IMR-90 (cell line): Measurements from ENCODE around the gene FAM47E. TPM values are rescaled to one million over a fixed set of nuclear protein-coding genes. Genes with fewer than 3 reads are reported as not detected.

Experiments used
- ATAC-seq: fragments of 200-7000 bp; cut with Tn5 transposase; 2 replicates; pipeline ENCODE4 v1.9.1; 2020; ENCODE audit warnings: low read depth, mild to moderate bottlenecking, moderate library complexity
- BruUV-seq: library from RNA; stranded (reverse); fragments of 400-500 nt; replicated peaks from 2 replicates; lab custom pipeline; 2021; lab: Mats Ljungman, UMichigan
- CTCF ChIA-PET: fragments of 300-600 bp; formaldehyde crosslinking; extraction: SDS; loops from one replicate; lab custom pipeline; 2021; ENCODE audit warnings: antibody characterized with exemption; lab: Yijun Ruan, JAX
- POLR2A ChIA-PET: fragments of 300-600 bp; sonication (Branson Sonifier 250); formaldehyde crosslinking; loops from one replicate; lab custom pipeline; 2022; ENCODE audit warnings: antibody characterized with exemption; ENCODE audit not compliant: unreplicated experiment; lab: Charles Lee
- DNase-seq: peaks from one replicate; pipeline ENCODE4 v3.0.0; 2013
- H2AFZ ChIP-seq: replicated peaks from 2 replicates; pipeline ENCODE3; 2013; ENCODE audit warnings: low read length, mild to moderate bottlenecking; ENCODE audit not compliant: poor library complexity
- H2AK5ac ChIP-seq: 2 replicates; pipeline ENCODE4 v1.6.1; 2013; ENCODE audit warnings: low read depth, low read length, inconsistent platforms
- H2AK9ac ChIP-seq: replicated peaks from 2 replicates; pipeline ENCODE3; 2013; ENCODE audit warnings: mild to moderate bottlenecking, low read depth, low read length, moderate library complexity; ENCODE audit not compliant: poor library complexity
- H2BK120ac ChIP-seq: 2 replicates; pipeline ENCODE4 v1.6.1; 2013; ENCODE audit warnings: low read depth, low read length, inconsistent platforms
- H2BK15ac ChIP-seq: 3 replicates; pipeline ENCODE4 v1.6.1; 2013; ENCODE audit warnings: low read depth, low read length, inconsistent platforms
- H2BK20ac ChIP-seq: 2 replicates; pipeline ENCODE4 v1.6.1; 2013; ENCODE audit warnings: low read depth, mild to moderate bottlenecking, inconsistent platforms, low read length, moderate library complexity
- H2BK5ac ChIP-seq: 2 replicates; pipeline ENCODE4 v1.6.1; 2013; ENCODE audit warnings: mild to moderate bottlenecking, low read depth, low read length, inconsistent platforms; ENCODE audit not compliant: poor library complexity, severe bottlenecking
- H3K14ac ChIP-seq: replicated peaks from 2 replicates; pipeline ENCODE4 v1.6.1; 2013; ENCODE audit warnings: low read depth, low read length, inconsistent platforms
- H3K18ac ChIP-seq: 2 replicates; pipeline ENCODE4 v1.6.1; 2013; ENCODE audit warnings: low read depth, low read length, control low read depth
- H3K23ac ChIP-seq: 2 replicates; pipeline ENCODE4 v1.6.1; 2013; ENCODE audit warnings: low read depth, low read length, inconsistent platforms
- H3K27ac ChIP-seq: 2 replicates; pipeline ENCODE4 v1.5.1; 2013; ENCODE audit warnings: mild to moderate bottlenecking, control low read depth, low read length; ENCODE audit not compliant: insufficient read depth
- H3K27me3 ChIP-seq: 2 replicates; pipeline ENCODE4 v1.6.1; 2013; ENCODE audit warnings: low read length; ENCODE audit not compliant: control insufficient read depth, insufficient read depth
- H3K36me3 ChIP-seq: 2 replicates; pipeline ENCODE4 v1.6.1; 2013; ENCODE audit warnings: low read length, mixed read lengths; ENCODE audit not compliant: control insufficient read depth, insufficient read depth
- H3K4ac ChIP-seq: 2 replicates; pipeline ENCODE4 v1.6.1; 2013; ENCODE audit warnings: low read depth, low read length, inconsistent platforms
- H3K4me1 ChIP-seq: 2 replicates; pipeline ENCODE4 v1.6.1; 2013; ENCODE audit warnings: low read length, mixed read lengths; ENCODE audit not compliant: control insufficient read depth, insufficient read depth
- H3K4me2 ChIP-seq: 2 replicates; pipeline ENCODE4 v1.6.1; 2013; ENCODE audit warnings: low read depth, mild to moderate bottlenecking, control low read depth, low read length, moderate library complexity
- H3K4me3 ChIP-seq: 2 replicates; pipeline ENCODE4 v1.5.1; 2013; ENCODE audit warnings: low read depth, mild to moderate bottlenecking, control low read depth, low read length, moderate library complexity; ENCODE audit not compliant: insufficient read depth
- H3K56ac ChIP-seq: 2 replicates; pipeline ENCODE4 v1.6.1; 2013; ENCODE audit warnings: low read length, inconsistent platforms; ENCODE audit not compliant: insufficient read depth; ENCODE audit errors: extremely low read depth
- H3K79me1 ChIP-seq, 2 experiments: 2 replicates each; pipeline ENCODE4 v1.6.1; 2013; ENCODE audit warnings: low read length in 2 of 2, inconsistent platforms in 1 of 2, low read depth in 1 of 2
- H3K9ac ChIP-seq: 2 replicates; pipeline ENCODE4 v1.6.1; 2013; ENCODE audit warnings: low read depth, low read length, control low read depth
- H3K9me1 ChIP-seq: 2 replicates; pipeline ENCODE4 v1.6.1; 2013; ENCODE audit warnings: low read length, inconsistent platforms; ENCODE audit not compliant: insufficient read depth
- H3K9me3 ChIP-seq: 2 replicates; pipeline ENCODE4 v1.6.1; 2013; ENCODE audit warnings: low read length; ENCODE audit not compliant: control insufficient read depth, insufficient read depth
- H4K20me1 ChIP-seq: 2 replicates; pipeline ENCODE4 v1.6.1; 2013; ENCODE audit warnings: low read length, inconsistent platforms; ENCODE audit not compliant: insufficient read depth
- H4K5ac ChIP-seq: 2 replicates; pipeline ENCODE4 v1.6.1; 2013; ENCODE audit warnings: mild to moderate bottlenecking, low read depth, low read length, control low read depth
- H4K8ac ChIP-seq, 2 experiments: 2 replicates each; pipeline ENCODE4 v1.6.1; 2013; ENCODE audit warnings: low read depth in 2 of 2, low read length in 2 of 2, control low read depth in 1 of 2, inconsistent platforms in 1 of 2
- H4K91ac ChIP-seq: 2 replicates; pipeline ENCODE4 v1.6.1; 2013; ENCODE audit warnings: low read depth, low read length, inconsistent platforms; ENCODE audit not compliant: insufficient read depth
- BHLHE40 ChIP-seq: fragments of 150-350 bp; IDR thresholded peaks from 2 replicates; pipeline ENCODE4 v1.6.1; 2016; ENCODE audit warnings: mild to moderate bottlenecking, low read depth, low read length
- CEBPB ChIP-seq: IDR thresholded peaks from 2 replicates; pipeline ENCODE4 v1.6.1; 2012; ENCODE audit warnings: low read depth, low read length, improper control_type of control experiment
- CHD1 ChIP-seq: IDR thresholded peaks from 2 replicates; pipeline ENCODE4 v1.6.1; 2012; ENCODE audit warnings: low read depth, low read length, improper control_type of control experiment
- FOS ChIP-seq: fragments of 150-350 bp; IDR thresholded peaks from 2 replicates; pipeline ENCODE4 v1.6.1; 2016; ENCODE audit warnings: low read depth, low read length
- MAFK ChIP-seq: IDR thresholded peaks from 2 replicates; pipeline ENCODE4 v1.6.1; 2012; ENCODE audit warnings: low read depth, low read length, improper control_type of control experiment
- MAZ ChIP-seq: IDR thresholded peaks from 2 replicates; pipeline ENCODE4 v1.6.1; 2012; ENCODE audit warnings: low read depth, mild to moderate bottlenecking, low read length, improper control_type of control experiment, moderate library complexity, borderline replicate concordance
- MXI1 ChIP-seq: IDR thresholded peaks from 2 replicates; pipeline ENCODE4 v1.6.1; 2012; ENCODE audit warnings: low read depth, mild to moderate bottlenecking, low read length, moderate library complexity, borderline replicate concordance
- NFE2L2 ChIP-seq: fragments of 150-350 bp; IDR thresholded peaks from 2 replicates; pipeline ENCODE4 v1.6.1; 2016; ENCODE audit warnings: low read depth, mild to moderate bottlenecking, low read length
- POLR2A ChIP-seq: IDR thresholded peaks from 2 replicates; pipeline ENCODE4 v1.6.1; 2012; ENCODE audit warnings: mild to moderate bottlenecking, low read depth, low read length
- RAD21 ChIP-seq: IDR thresholded peaks from 2 replicates; pipeline ENCODE4 v1.6.1; 2012; ENCODE audit warnings: low read length, improper control_type of control experiment
- RCOR1 ChIP-seq: IDR thresholded peaks from 2 replicates; pipeline ENCODE4 v1.6.1; 2012; ENCODE audit warnings: mild to moderate bottlenecking, low read length, improper control_type of control experiment; ENCODE audit not compliant: insufficient replicate concordance
- RFX5 ChIP-seq: IDR thresholded peaks from 2 replicates; pipeline ENCODE4 v1.8.0; 2012; ENCODE audit warnings: low read depth, mild to moderate bottlenecking, low read length, moderate library complexity
- SMC3 ChIP-seq: fragments of 150-350 bp; IDR thresholded peaks from 2 replicates; pipeline ENCODE4 v1.6.1; 2016; ENCODE audit warnings: low read depth, mild to moderate bottlenecking, antibody characterized with exemption, low read length, moderate library complexity
- WGBS, 2 experiments: methylation state at CpG; one replicate each; pipeline versions ENCODE4 v1.1.5 to v1.1.7; 2013; ENCODE audit warnings: missing lambda C conversion rate in 2 of 2; ENCODE audit not compliant: insufficient read length in 1 of 2; ENCODE audit errors: extremely low coverage in 2 of 2; 5-methylcytosine and 5-hydroxymethylcytosine counted together
- dilution Hi-C: fragments of 300-500 bp; cut with HindIII; formaldehyde crosslinking; loops from one replicate; pipeline ENCODE4 v1.14.3; 2018; ENCODE audit warnings: low sequenced_read_pairs; ENCODE audit not compliant: unreplicated experiment
- in situ Hi-C: fragments of 300-500 bp; cut with MboI; formaldehyde crosslinking; loops from 3 replicates; pipeline ENCODE4 v1.14.3; 2019; ENCODE audit warnings: low sequenced_read_pairs, inconsistent platforms, mixed read lengths
- intact Hi-C: fragments of 100-400 bp; cut with micrococcal nuclease; formaldehyde crosslinking; loops from 2 replicates; pipeline ENCODE4 v1.10.0; 2022
- polyA plus RNA-seq, 3 experiments: library from polyadenylated mRNA; depleted of rRNA; stranded (reverse); fragments of >200 nt; gene quantifications; 2 replicates each; pipeline ENCODE4 v1.2.3, GENCODE V29; 2012; ENCODE audit warnings: low replicate concordance in 1 of 3
- total RNA-seq: library from RNA; depleted of rRNA; stranded (reverse); fragments of >200 nt; gene quantifications from 2 replicates; pipeline ENCODE4 v1.2.3, GENCODE V29; 2012
- TF ChIP-seq, protein P1 (sequence below): fragments of 150-350 bp; IDR thresholded peaks from 2 replicates; pipeline ENCODE4 v1.6.1; 2017; ENCODE audit warnings: mild to moderate bottlenecking, antibody characterized with exemption, low read length, low read depth
- TF ChIP-seq, protein P2 (sequence below): conservative IDR thresholded peaks from 2 replicates; pipeline ENCODE4 v1.5.1; 2012; ENCODE audit warnings: mild to moderate bottlenecking, low read depth, low read length, improper control_type of control experiment
- TF ChIP-seq, protein P3 (sequence below): fragments of 150-350 bp; IDR thresholded peaks from 2 replicates; pipeline ENCODE4 v1.6.1; 2016; ENCODE audit warnings: low read depth, mild to moderate bottlenecking, low read length, moderate library complexity, borderline replicate concordance

Gene FAM47E
- total and polyA plus RNA-seq, 2 of the 4 experiments (the other 2 are of a cell fraction), result 0.05 TPM; not detected in 1

DNA sequence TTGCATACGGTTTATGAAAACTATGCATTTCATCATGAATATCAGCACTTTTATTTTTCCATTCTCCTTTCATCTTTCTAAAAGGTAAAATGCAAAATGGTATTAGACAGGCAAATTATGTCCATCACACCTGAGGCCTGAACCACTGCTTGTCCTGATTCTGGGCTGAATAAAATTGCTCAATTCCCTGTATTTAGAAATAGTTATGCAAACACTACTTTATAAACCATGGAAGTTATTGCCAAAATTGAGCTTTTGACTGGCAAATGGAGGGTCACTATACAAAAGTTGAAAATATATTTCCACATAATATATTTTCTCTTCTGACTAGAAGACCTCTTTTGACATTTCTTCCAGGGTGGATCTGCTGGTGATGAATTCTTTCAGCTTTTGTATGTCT is 21.1 kb downstream of the FAM47E start:
- Histone ChIP-seq H4K91ac (no peak overlapping the region), H3K18ac (no peak overlapping the region), H3K4ac (no peak overlapping the region), H3K9ac (no peak overlapping the region), H3K56ac (no peak overlapping the region), H2BK5ac (no peak overlapping the region), H3K9me1 (no peaks in the 10 kb centered on the region), H4K20me1 (no peaks in the 10 kb centered on the region), H3K27me3 (peaks cover 42% of the 10 kb centered on the region), H2AFZ (no peak overlapping the region), H2BK120ac (no peak overlapping the region), H3K14ac (no peak overlapping the region), H3K36me3 (no peaks in the 10 kb centered on the region), H3K79me1 (no peaks in the 10 kb centered on the region), H3K4me1 (no peaks in the 10 kb centered on the region), H3K4me3 (no peak overlapping the region), H4K8ac (no peak overlapping the region), H2AK5ac (no peak overlapping the region), H2BK15ac (no peak overlapping the region), H4K5ac (no peak overlapping the region), H3K27ac (no peak overlapping the region), H3K4me2 (no peak overlapping the region), H2BK20ac (no peak overlapping the region), H3K23ac (no peak overlapping the region), H2AK9ac (no peak overlapping the region), H3K9me3 (no peaks in the 10 kb centered on the region)
- intact Hi-C loops (no loop called here), dilution Hi-C loops (no loop called here), in situ Hi-C loops (no loop called here)
- TF ChIP-seq CHD1 (no peak), SMC3 (no peak), NFE2L2 (no peak), POLR2A (no peak), RCOR1 (no peak), MAFK (no peak), MAZ (no peak), FOS (no peak), RAD21 (no peak), BHLHE40 (no peak), CEBPB (no peak), MXI1 (no peak), RFX5 (no peak)
- TF ChIP-seq, protein P1, sequence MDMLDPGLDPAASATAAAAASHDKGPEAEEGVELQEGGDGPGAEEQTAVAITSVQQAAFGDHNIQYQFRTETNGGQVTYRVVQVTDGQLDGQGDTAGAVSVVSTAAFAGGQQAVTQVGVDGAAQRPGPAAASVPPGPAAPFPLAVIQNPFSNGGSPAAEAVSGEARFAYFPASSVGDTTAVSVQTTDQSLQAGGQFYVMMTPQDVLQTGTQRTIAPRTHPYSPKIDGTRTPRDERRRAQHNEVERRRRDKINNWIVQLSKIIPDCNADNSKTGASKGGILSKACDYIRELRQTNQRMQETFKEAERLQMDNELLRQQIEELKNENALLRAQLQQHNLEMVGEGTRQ, result no peak
- TF ChIP-seq, protein P2, sequence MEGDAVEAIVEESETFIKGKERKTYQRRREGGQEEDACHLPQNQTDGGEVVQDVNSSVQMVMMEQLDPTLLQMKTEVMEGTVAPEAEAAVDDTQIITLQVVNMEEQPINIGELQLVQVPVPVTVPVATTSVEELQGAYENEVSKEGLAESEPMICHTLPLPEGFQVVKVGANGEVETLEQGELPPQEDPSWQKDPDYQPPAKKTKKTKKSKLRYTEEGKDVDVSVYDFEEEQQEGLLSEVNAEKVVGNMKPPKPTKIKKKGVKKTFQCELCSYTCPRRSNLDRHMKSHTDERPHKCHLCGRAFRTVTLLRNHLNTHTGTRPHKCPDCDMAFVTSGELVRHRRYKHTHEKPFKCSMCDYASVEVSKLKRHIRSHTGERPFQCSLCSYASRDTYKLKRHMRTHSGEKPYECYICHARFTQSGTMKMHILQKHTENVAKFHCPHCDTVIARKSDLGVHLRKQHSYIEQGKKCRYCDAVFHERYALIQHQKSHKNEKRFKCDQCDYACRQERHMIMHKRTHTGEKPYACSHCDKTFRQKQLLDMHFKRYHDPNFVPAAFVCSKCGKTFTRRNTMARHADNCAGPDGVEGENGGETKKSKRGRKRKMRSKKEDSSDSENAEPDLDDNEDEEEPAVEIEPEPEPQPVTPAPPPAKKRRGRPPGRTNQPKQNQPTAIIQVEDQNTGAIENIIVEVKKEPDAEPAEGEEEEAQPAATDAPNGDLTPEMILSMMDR, result no peak
- TF ChIP-seq, protein P3, sequence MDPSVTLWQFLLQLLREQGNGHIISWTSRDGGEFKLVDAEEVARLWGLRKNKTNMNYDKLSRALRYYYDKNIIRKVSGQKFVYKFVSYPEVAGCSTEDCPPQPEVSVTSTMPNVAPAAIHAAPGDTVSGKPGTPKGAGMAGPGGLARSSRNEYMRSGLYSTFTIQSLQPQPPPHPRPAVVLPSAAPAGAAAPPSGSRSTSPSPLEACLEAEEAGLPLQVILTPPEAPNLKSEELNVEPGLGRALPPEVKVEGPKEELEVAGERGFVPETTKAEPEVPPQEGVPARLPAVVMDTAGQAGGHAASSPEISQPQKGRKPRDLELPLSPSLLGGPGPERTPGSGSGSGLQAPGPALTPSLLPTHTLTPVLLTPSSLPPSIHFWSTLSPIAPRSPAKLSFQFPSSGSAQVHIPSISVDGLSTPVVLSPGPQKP, result no peak
- ChIA-PET POLR2A (no interaction called here), CTCF (no interaction called here)
- no CpG with 5 or more reads among the region's 1 CpG for WGBS, 2 experiments
- no peak for DNase-seq
- BruUV-seq, result no TSS peak
- no peak for ATAC-seq
